Measurements from ENCODE around the gene NFATC1. TPM values are rescaled to one million over a fixed set of nuclear protein-coding genes. Genes with fewer than 3 reads are reported as not detected.

Gene NFATC1
- total RNA-seq, 1 donor from 2014 or later = 0.53 TPM

DNA sequence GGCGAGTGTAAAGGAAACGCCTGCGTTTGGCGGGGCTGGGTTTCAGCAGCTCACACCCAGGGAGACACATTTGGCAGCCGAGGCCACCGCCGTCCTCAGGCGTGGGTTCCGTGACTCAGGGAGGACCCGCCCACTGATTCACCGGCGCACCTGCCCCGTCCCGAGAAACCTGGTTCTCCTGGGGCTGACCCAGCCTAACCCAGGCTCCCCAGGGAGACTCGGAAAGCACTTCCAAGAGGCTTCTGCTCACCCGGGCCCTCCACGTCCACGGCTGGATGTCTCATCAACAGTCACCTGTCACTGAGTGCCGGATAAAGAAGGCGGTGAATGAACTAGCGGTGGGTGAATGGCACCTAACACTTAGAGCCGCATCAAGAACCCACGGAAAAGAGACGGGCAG, 157.4 kb downstream of the NFATC1 start:
- no peak for TF ChIP-seq CTCF (IDR thresholded peaks at IDR 0.05; ENCODE audit: insufficient read depth, low read length, severe bottlenecking)
- no peaks in the 10 kb centered on the region for H3K36me3 ChIP-seq (ENCODE audit: control insufficient read depth, insufficient read depth, low read length)
- DNase-seq (ENCODE audit: low read depth) (no peak), FAIRE-seq (no peak)
- no peak overlapping the region for H3K4me3 ChIP-seq (ENCODE audit: low read depth, low read length)
- no peaks in the 10 kb centered on the region for H3K27me3 ChIP-seq (ENCODE audit: control insufficient read depth, insufficient read depth, low read length)

- DNase-seq (ENCODE audit: low read depth) (no peak), FAIRE-seq (no peak)
- Histone ChIP-seq H3K4me3 (ENCODE audit: low read depth, low read length) (no peak overlapping the region), H3K27me3 (ENCODE audit: control insufficient read depth, insufficient read depth, low read length) (no peaks in the 10 kb centered on the region), H3K36me3 (ENCODE audit: control insufficient read depth, insufficient read depth, low read length) (no peaks in the 10 kb centered on the region)
- TF ChIP-seq CTCF (IDR thresholded peaks at IDR 0.05; ENCODE audit: insufficient read depth, low read length, severe bottlenecking) = no peak
These were observed 158.0 kb downstream of the NFATC1 start for GRCh38 chr18:79553696-79554095.

GRCh38 chr18:79554321-79554720, 158.6 kb downstream of the NFATC1 start:
- H3K27me3 ChIP-seq (ENCODE audit: control insufficient read depth, insufficient read depth, low read length) = no peaks in the 10 kb centered on the region
- no peak overlapping the region for H3K4me3 ChIP-seq (ENCODE audit: low read depth, low read length)
- FAIRE-seq (no peak), DNase-seq (ENCODE audit: low read depth) (no peak)
- TF ChIP-seq CTCF (IDR thresholded peaks at IDR 0.05; ENCODE audit: insufficient read depth, low read length, severe bottlenecking) = no peak
- H3K36me3 ChIP-seq (ENCODE audit: control insufficient read depth, insufficient read depth, low read length) = no peaks in the 10 kb centered on the region

- Histone ChIP-seq H3K36me3 (ENCODE audit: control insufficient read depth, insufficient read depth, low read length) (no peaks in the 10 kb centered on the region), H3K4me3 (ENCODE audit: low read depth, low read length) (no peak overlapping the region), H3K27me3 (ENCODE audit: control insufficient read depth, insufficient read depth, low read length) (no peaks in the 10 kb centered on the region)
- TF ChIP-seq CTCF (IDR thresholded peaks at IDR 0.05; ENCODE audit: insufficient read depth, low read length, severe bottlenecking) = no peak
- FAIRE-seq = no peak
- DNase-seq (ENCODE audit: low read depth) = no peak
These were observed 159.4 kb downstream of the NFATC1 start for GRCh38 chr18:79554945-79555645.

DNA sequence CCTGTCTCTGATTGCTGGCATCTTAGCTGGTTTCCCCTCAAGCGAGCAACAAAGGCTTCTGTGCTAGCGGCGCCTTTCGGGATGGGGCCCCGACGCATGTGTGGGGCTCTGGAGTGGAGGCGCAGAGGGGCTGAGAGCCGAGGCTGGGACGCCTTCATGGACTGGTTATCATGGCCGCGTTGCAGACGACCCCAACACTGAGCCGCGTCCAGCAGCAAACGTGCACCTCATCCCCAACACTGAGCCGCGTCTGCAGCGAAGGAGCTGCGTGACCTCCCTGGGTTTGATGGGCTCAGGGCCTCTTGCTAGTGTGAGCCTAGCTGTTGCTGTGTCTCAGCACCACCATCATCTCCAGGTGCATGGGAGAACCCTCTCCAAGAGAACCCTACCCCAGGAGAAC, 160.2 kb downstream of the NFATC1 start:
- Histone ChIP-seq H3K4me3 (ENCODE audit: low read depth, low read length) (no peak overlapping the region), H3K27me3 (ENCODE audit: control insufficient read depth, insufficient read depth, low read length) (no peaks in the 10 kb centered on the region), H3K36me3 (ENCODE audit: control insufficient read depth, insufficient read depth, low read length) (no peaks in the 10 kb centered on the region)
- TF ChIP-seq CTCF (IDR thresholded peaks at IDR 0.05; ENCODE audit: insufficient read depth, low read length, severe bottlenecking) = no peak
- FAIRE-seq (no peak), DNase-seq (ENCODE audit: low read depth) (no peak)
